ENCODE data around the gene YTHDC1.

YTHDC1 gene

GRCh38 chr4:68369142-68369805 lies 19.4 kb upstream of the YTHDC1 start:
- no peak overlapping the region for H3K4me3 Mint-ChIP-seq

GRCh38 chr4:68368691-68369131 lies 18.8 kb upstream of the YTHDC1 start:
- peaks cover 21% of the 10 kb centered on the region for H3K27me3 Mint-ChIP-seq
- H3K4me3 Mint-ChIP-seq, result no peak overlapping the region
- no peaks in the 10 kb centered on the region for H3K36me3 Mint-ChIP-seq
- CTCF ChIA-PET, result interaction anchor here (0.6 to 0.8 kb wide), 2 partner anchors 10 to 15 kb away, joined by 3 to 4 read pairs; no protein-coding TSS in a partner anchor
- no peaks in the 10 kb centered on the region for H3K9me3 Mint-ChIP-seq
- H3K27ac Mint-ChIP-seq, result no peak overlapping the region
- no peak for DNase-seq
- H3K4me1 Mint-ChIP-seq, result peaks cover 18% of the 10 kb centered on the region

More at GRCh38 chr4:68369142-68369805, 19.4 kb upstream of the YTHDC1 start:
- no peaks in the 10 kb centered on the region for H3K36me3 Mint-ChIP-seq
- CTCF ChIA-PET, result no interaction called here
- no peaks in the 10 kb centered on the region for H3K9me3 Mint-ChIP-seq
- H3K27me3 Mint-ChIP-seq, result peaks cover 16% of the 10 kb centered on the region
- peaks cover 18% of the 10 kb centered on the region for H3K4me1 Mint-ChIP-seq
- DNase-seq, result no peak
- no peak overlapping the region for H3K27ac Mint-ChIP-seq

- CTCF ChIA-PET, result interaction anchor here (0.8 kb wide), 1 partner anchor 16 kb away, joined by 3 read pairs; no protein-coding TSS in a partner anchor
- no peak for DNase-seq
- H3K27ac Mint-ChIP-seq, result no peak overlapping the region
- no peaks in the 10 kb centered on the region for H3K9me3 Mint-ChIP-seq
- H3K4me1 Mint-ChIP-seq, result peaks cover 9% of the 10 kb centered on the region
- H3K27me3 Mint-ChIP-seq, result peaks cover 22% of the 10 kb centered on the region
- no peaks in the 10 kb centered on the region for H3K36me3 Mint-ChIP-seq
- H3K4me3 Mint-ChIP-seq, result no peak overlapping the region
These were observed 17.9 kb upstream of the YTHDC1 start for GRCh38 chr4:68367835-68368234.

- H3K27me3 Mint-ChIP-seq, result peaks cover 22% of the 10 kb centered on the region
- H3K4me1 Mint-ChIP-seq, result peaks cover 9% of the 10 kb centered on the region
- H3K36me3 Mint-ChIP-seq, result no peaks in the 10 kb centered on the region
- no peak for DNase-seq
- H3K9me3 Mint-ChIP-seq, result no peaks in the 10 kb centered on the region
- no peak overlapping the region for H3K4me3 Mint-ChIP-seq
- no peak overlapping the region for H3K27ac Mint-ChIP-seq
- CTCF ChIA-PET, result no interaction called here
These were observed 16.7 kb upstream of the YTHDC1 start for GRCh38 chr4:68366600-68366999.

- H3K4me3 Mint-ChIP-seq, result no peak overlapping the region
- CTCF ChIA-PET, result no interaction called here
- peaks cover 9% of the 10 kb centered on the region for H3K4me1 Mint-ChIP-seq
- H3K36me3 Mint-ChIP-seq, result no peaks in the 10 kb centered on the region
- peaks cover 22% of the 10 kb centered on the region for H3K27me3 Mint-ChIP-seq
- no peak for DNase-seq
- no peak overlapping the region for H3K27ac Mint-ChIP-seq
- no peaks in the 10 kb centered on the region for H3K9me3 Mint-ChIP-seq
These were observed 15.2 kb upstream of the YTHDC1 start for GRCh38 chr4:68365068-68365467.

GRCh38 chr4:68361146-68361589 lies 11.3 kb upstream of the YTHDC1 start:
- CTCF ChIA-PET, result interaction anchor here (3.1 kb wide), 1 partner anchor 15 kb away, joined by 13 read pairs; no protein-coding TSS in a partner anchor
- no peaks in the 10 kb centered on the region for H3K9me3 Mint-ChIP-seq
- no peak overlapping the region for H3K27ac Mint-ChIP-seq

GRCh38 chr4:68360231-68360968 lies 10.5 kb upstream of the YTHDC1 start:
- CTCF ChIA-PET, result interaction anchor here (3.1 kb wide), 1 partner anchor 15 kb away, joined by 13 read pairs; no protein-coding TSS in a partner anchor
- Mint-ChIP-seq H3K27me3 (peaks cover 12% of the 10 kb centered on the region), H3K36me3 (no peaks in the 10 kb centered on the region), H3K9me3 (no peaks in the 10 kb centered on the region), H3K4me3 (no peak overlapping the region), H3K4me1 (peaks cover 11% of the 10 kb centered on the region), H3K27ac (no peak overlapping the region)
- DNase-seq, result no peak

More at GRCh38 chr4:68361146-68361589, 11.3 kb upstream of the YTHDC1 start:
- Mint-ChIP-seq H3K4me3 (no peak overlapping the region), H3K36me3 (no peaks in the 10 kb centered on the region), H3K27me3 (peaks cover 19% of the 10 kb centered on the region), H3K4me1 (peaks cover 11% of the 10 kb centered on the region)
- DNase-seq, result no peak

GRCh38 chr4:68359508-68359907 lies 9.6 kb upstream of the YTHDC1 start:
- H3K27me3 Mint-ChIP-seq, result peaks cover 8% of the 10 kb centered on the region
- CTCF ChIA-PET, result interaction anchor here (0.6 to 3.1 kb wide), 2 partner anchors 9 to 16 kb away, joined by 4 to 13 read pairs; no protein-coding TSS in a partner anchor
- peak overlapping the region; percentile 82 for H3K27ac Mint-ChIP-seq
- DNase-seq, result peak; percentile 27
- H3K36me3 Mint-ChIP-seq, result no peaks in the 10 kb centered on the region
- H3K4me3 Mint-ChIP-seq, result no peak overlapping the region
- H3K9me3 Mint-ChIP-seq, result no peaks in the 10 kb centered on the region
- peaks cover 11% of the 10 kb centered on the region for H3K4me1 Mint-ChIP-seq

GRCh38 chr4:68358988-68359387 lies 9.1 kb upstream of the YTHDC1 start:
- CTCF ChIA-PET, result interaction anchor here (0.6 to 3.1 kb wide), 2 partner anchors 10 to 17 kb away, joined by 4 to 13 read pairs; no protein-coding TSS in a partner anchor
- Mint-ChIP-seq H3K4me3 (no peak overlapping the region), H3K27me3 (peaks cover 4% of the 10 kb centered on the region), H3K36me3 (no peaks in the 10 kb centered on the region), H3K4me1 (peaks cover 11% of the 10 kb centered on the region), H3K27ac (peak overlapping the region; percentile 82), H3K9me3 (no peaks in the 10 kb centered on the region)
- DNase-seq, result no peak

- Mint-ChIP-seq H3K4me3 (no peak overlapping the region), H3K27me3 (no peaks in the 10 kb centered on the region), H3K9me3 (no peaks in the 10 kb centered on the region), H3K4me1 (peaks cover 15% of the 10 kb centered on the region), H3K27ac (no peak overlapping the region), H3K36me3 (peaks cover 8% of the 10 kb centered on the region)
- CTCF ChIA-PET, result interaction anchor here (0.8 kb wide), 1 partner anchor 24 kb away, joined by 5 read pairs; no protein-coding TSS in a partner anchor
- no peak for DNase-seq
These were observed 2.9 kb upstream of the YTHDC1 start for GRCh38 chr4:68352791-68353190.

- CTCF ChIA-PET, result interaction anchor here (2.5 kb wide), 1 partner anchor 26 kb away, joined by 6 read pairs; no protein-coding TSS in a partner anchor
- H3K36me3 Mint-ChIP-seq, result peaks cover 16% of the 10 kb centered on the region
- peaks cover 44% of the 10 kb centered on the region for H3K4me1 Mint-ChIP-seq
- H3K4me3 Mint-ChIP-seq, result peak overlapping the region; percentile 84
- H3K27ac Mint-ChIP-seq, result peak overlapping the region; percentile 94
- H3K9me3 Mint-ChIP-seq, result no peaks in the 10 kb centered on the region
- peak; percentile 38 for DNase-seq
- H3K27me3 Mint-ChIP-seq, result no peaks in the 10 kb centered on the region
These were observed 626 bp downstream of the YTHDC1 start for GRCh38 chr4:68349279-68349648.

GRCh38 chr4:68348577-68348976 lies 1.3 kb downstream of the YTHDC1 start:
- DNase-seq, result no peak
- Mint-ChIP-seq H3K27me3 (no peaks in the 10 kb centered on the region), H3K4me3 (peak overlapping the region; percentile 84), H3K9me3 (no peaks in the 10 kb centered on the region), H3K27ac (peak overlapping the region; percentile 94), H3K36me3 (peaks cover 18% of the 10 kb centered on the region), H3K4me1 (peaks cover 50% of the 10 kb centered on the region)
- CTCF ChIA-PET, result interaction anchor here (2.5 kb wide), 1 partner anchor 27 kb away, joined by 6 read pairs; no protein-coding TSS in a partner anchor

- Mint-ChIP-seq H3K4me1 (peaks cover 50% of the 10 kb centered on the region), H3K27me3 (no peaks in the 10 kb centered on the region), H3K4me3 (peak overlapping the region; percentile 84), H3K36me3 (peaks cover 18% of the 10 kb centered on the region), H3K9me3 (no peaks in the 10 kb centered on the region), H3K27ac (peak overlapping the region; percentile 94)
- DNase-seq, result no peak
- CTCF ChIA-PET, result interaction anchor here (2.5 kb wide), 1 partner anchor 28 kb away, joined by 6 read pairs; no protein-coding TSS in a partner anchor
These were observed 2.0 kb downstream of the YTHDC1 start for GRCh38 chr4:68347845-68348244.

GRCh38 chr4:68346461-68346860 lies 3.4 kb downstream of the YTHDC1 start:
- Mint-ChIP-seq H3K36me3 (peaks cover 22% of the 10 kb centered on the region), H3K27me3 (no peaks in the 10 kb centered on the region), H3K4me1 (peaks cover 55% of the 10 kb centered on the region), H3K9me3 (no peaks in the 10 kb centered on the region), H3K4me3 (peak overlapping the region; percentile 84), H3K27ac (no peak overlapping the region)
- CTCF ChIA-PET, result no interaction called here
- no peak for DNase-seq
